GM19239 (cell line): ENCODE measurements around the gene DGKZ.

Source experiments
- DNase-seq: peaks from one replicate; pipeline ENCODE4 v3.0.0; 2011; ENCODE audit warnings: low spot score; ENCODE audit not compliant: insufficient read length
- FAIRE-seq: peaks from 2 replicates; lab custom pipeline; 2011; peaks lifted over from hg19 to GRCh38; lab: Jason Lieb, UNC

DGKZ gene

GRCh38 chr11:46421257-46421880 lies 74.1 kb downstream of the DGKZ start:
- FAIRE-seq = no peak

GRCh38 chr11:46422588-46422987 lies 75.3 kb downstream of the DGKZ start:
- no peak for FAIRE-seq

More at GRCh38 chr11:46421257-46421880, 74.1 kb downstream of the DGKZ start:
- no peak for DNase-seq

GRCh38 chr11:46426233-46426991 lies 79.1 kb downstream of the DGKZ start:
- no peak for FAIRE-seq

More at GRCh38 chr11:46422588-46422987, 75.3 kb downstream of the DGKZ start:
- no peak for DNase-seq

GRCh38 chr11:46427364-46427763 lies 80.1 kb downstream of the DGKZ start:
- FAIRE-seq (no peak), DNase-seq (no peak)

More at GRCh38 chr11:46426233-46426991, 79.1 kb downstream of the DGKZ start:
- DNase-seq = no peak

GRCh38 chr11:46429717-46430116 lies 82.5 kb downstream of the DGKZ start:
- DNase-seq = no peak
- no peak for FAIRE-seq
